K562 (cell line): ENCODE results near the gene DIP2A. TPM values are rescaled to one million over a fixed set of nuclear protein-coding genes. Genes with fewer than 3 reads are reported as not detected.

Source experiments
- BHLHE40 ChIP-seq: IDR thresholded peaks from 2 replicates; pipeline ENCODE4 v1.6.1; 2011; ENCODE audit warnings: low read length, improper control_type of control experiment
- BRD9 ChIP-seq: fragments of 450-650 bp; IDR thresholded peaks from 2 replicates; pipeline ENCODE4 v1.6.1; 2018; ENCODE audit warnings: low read depth; ENCODE audit not compliant: partially characterized antibody
- CBFA2T2 ChIP-seq: fragments of 450-650 bp; conservative IDR thresholded peaks from 2 replicates; pipeline ENCODE4 v1.6.1; 2017; ENCODE audit warnings: mild to moderate bottlenecking
- CHD1 ChIP-seq: fragments of 200-600 bp; sonication (generic); IDR thresholded peaks from one replicate; pipeline ENCODE4 v1.6.1; 2012; ENCODE audit warnings: mild to moderate bottlenecking, moderate library complexity, low read length, inconsistent platforms
- CREB5 ChIP-seq: fragments of 250-450 bp; sonication (Bioruptor Pico); IDR thresholded peaks from 2 replicates; pipeline ENCODE4 v1.5.0; 2020; ENCODE audit warnings: mild to moderate bottlenecking
- DACH1 ChIP-seq: fragments of 450-650 bp; IDR thresholded peaks from 2 replicates; pipeline ENCODE4 v1.6.1; 2018; ENCODE audit not compliant: partially characterized antibody
- DMBX1 ChIP-seq: fragments of 250-450 bp; sonication (Bioruptor Pico); IDR thresholded peaks from 2 replicates; pipeline ENCODE4 v1.8.0; 2022; ENCODE audit warnings: inconsistent platforms, mild to moderate bottlenecking, moderate library complexity, borderline replicate concordance
- ERF ChIP-seq: fragments of 450-650 bp; formaldehyde crosslinking; IDR thresholded peaks from 2 replicates; pipeline ENCODE4 v1.4.0; 2020; ENCODE audit warnings: mild to moderate bottlenecking, mixed read lengths
- FOXK2 ChIP-seq, 2 experiments: fragments of 450-650 bp; IDR thresholded peaks in 1 of 2; conservative IDR thresholded peaks in 1 of 2; 2 replicates each; pipeline ENCODE4 v1.6.1; 2016; ENCODE audit warnings: low read depth in 2 of 2, mild to moderate bottlenecking in 1 of 2
- HDAC1 ChIP-seq, 2 experiments: fragments of 450-650 bp; IDR thresholded peaks; 2 replicates each; pipeline ENCODE4 v1.6.1; 2016 to 2017; ENCODE audit warnings: inconsistent platforms in 1 of 2, mild to moderate bottlenecking in 1 of 2, moderate library complexity in 1 of 2
- HDAC3 ChIP-seq: fragments of 450-650 bp; IDR thresholded peaks from 2 replicates; pipeline ENCODE4 v1.6.1; 2018; ENCODE audit warnings: borderline replicate concordance, mild to moderate bottlenecking, moderate library complexity; ENCODE audit not compliant: partially characterized antibody
- KLF13 ChIP-seq: fragments of 450-650 bp; IDR thresholded peaks from 2 replicates; pipeline ENCODE4 v1.6.1; 2016; ENCODE audit warnings: missing genetic modification characterization, low read depth, mild to moderate bottlenecking, missing compliant biosample characterization, moderate library complexity, borderline replicate concordance
- MLLT1 ChIP-seq, 2 experiments: fragments of 450-650 bp; IDR thresholded peaks; 2 replicates each; pipeline ENCODE4 v1.6.1; 2016
- PATZ1 ChIP-seq: fragments of 250-450 bp; sonication (Bioruptor Pico); IDR thresholded peaks from 2 replicates; pipeline ENCODE4 v1.5.0; 2020; ENCODE audit warnings: mild to moderate bottlenecking, borderline replicate concordance
- PTRF ChIP-seq: fragments of 450-650 bp; IDR thresholded peaks from 2 replicates; pipeline ENCODE4 v1.6.1; 2016; ENCODE audit warnings: mild to moderate bottlenecking, missing genetic modification characterization, missing compliant biosample characterization
- ZNF324 ChIP-seq: fragments of 250-450 bp; sonication (Bioruptor Pico); IDR thresholded peaks from 2 replicates; pipeline ENCODE4 v1.4.0; 2020; ENCODE audit warnings: mild to moderate bottlenecking
- polyA plus RNA-seq, 8 experiments: library from polyadenylated mRNA; depleted of rRNA in 4 of 8; stranded (reverse) in 5 of 8; unstranded in 3 of 8; fragments of >200 nt; fragmentation: Nextera tagmentation in 2 of 8; fragmentation: Illumina TruSeq in 1 of 8; extraction: Ambion mirVana in 2 of 8; extraction: Trizol in 1 of 8; gene quantifications; 2 replicates each; pipeline versions ENCODE4 v1.2.1 to v1.2.3, GENCODE V29; 2011 to 2014; ENCODE audit warnings: inconsistent platforms in 1 of 8, missing spikeins in 1 of 8
- total RNA-seq, 7 experiments: library from RNA; depleted of rRNA in 6 of 7; stranded (reverse); fragments of >200 nt in 6 of 7; fragmentation: Illumina TruSeq in 2 of 7; extraction: Trizol in 2 of 7; gene quantifications; 2 replicates each; pipeline versions ENCODE4 v1.2.1 to v1.2.3, GENCODE V29; 2011 to 2021; ENCODE audit warnings: low replicate concordance in 1 of 7

DIP2A gene
- total and polyA plus RNA-seq, 9 of the 15 experiments (the other 6 are each of a cell fraction or from before 2014, with no cell fraction given): 4.3 to 34.5 (median 20.3) TPM

GRCh38 chr21:46455575-46456385, 2.9 kb upstream of the DIP2A start (continued):
- TF ChIP-seq CBFA2T2: peak; percentile 97
- TF ChIP-seq ERF: no peak
- peak; percentile 66; the same call in 1 of the 2 replicates for TF ChIP-seq DMBX1
- peak in 1 of 2 experiments; percentile 80; a peak in 1 of 4 replicates for TF ChIP-seq MLLT1 (IDR thresholded peaks at IDR 0.05)
- peak; percentile 95 for TF ChIP-seq HDAC3
- peak in 1 of 2 experiments; percentile 91; a peak in 3 of 4 replicates for TF ChIP-seq HDAC1 (IDR thresholded peaks at IDR 0.05)
- no peak for TF ChIP-seq CHD1
- TF ChIP-seq ZNF324 (CRISPR knock-in tag): 0 out of 2 replicates have a peak, but pooled peaks have one; percentile 11
- TF ChIP-seq BHLHE40: peak; percentile 60
- TF ChIP-seq CREB5 (CRISPR knock-in tag): no peak
- peak; percentile 68 for TF ChIP-seq BRD9
- TF ChIP-seq PTRF: no peak
- TF ChIP-seq PATZ1 (CRISPR knock-in tag): no peak
- TF ChIP-seq DACH1: peak; percentile 94
- no peak for TF ChIP-seq KLF13
- 0 out of 4 replicates have a peak, but pooled peaks of 1 of the 2 experiments have one; percentile 15 for TF ChIP-seq FOXK2 (conservative IDR thresholded peaks at IDR 0.05 in 1 of 2, IDR thresholded peaks at IDR 0.05 in 1 of 2; ENCODE audit: low read depth in 2 of 2)
- TF ChIP-seq, all 486 proteins: peak for 112
